ENCODE data around the gene ZNF579. TPM values are rescaled to one million over a fixed set of nuclear protein-coding genes. Genes with fewer than 3 reads are reported as not detected.

ZNF579 gene
- total RNA-seq, 1 donor from 2014 or later = 2.1 TPM

DNA sequence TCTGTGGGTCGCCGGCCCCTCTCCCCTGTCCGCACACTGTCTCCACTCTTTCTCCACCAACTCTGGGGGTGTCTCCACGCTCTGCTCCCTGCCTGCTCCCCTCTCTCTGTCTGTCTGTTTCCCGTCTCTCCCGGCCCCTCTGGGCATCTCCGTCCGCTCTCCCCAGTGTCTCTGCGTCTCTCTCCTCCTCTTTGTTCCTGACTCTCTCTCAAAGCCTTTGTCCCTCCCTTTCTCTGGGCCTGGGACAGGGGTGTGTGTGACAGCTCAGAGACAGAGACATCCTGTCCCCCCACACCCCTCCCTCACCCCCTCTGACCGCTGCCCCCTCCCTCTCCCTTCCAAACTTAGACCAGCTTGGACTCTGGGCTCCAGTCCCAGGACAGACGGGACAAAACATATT lies 34.6 kb downstream of the ZNF579 start:
- no peaks in the 10 kb centered on the region for H3K27me3 ChIP-seq
- Mint-ChIP-seq H3K27me3 (ENCODE audit: insufficient read depth, low read depth) (peaks cover 11% of the 10 kb centered on the region), H3K4me1 (peaks cover 37% of the 10 kb centered on the region), H3K36me3 (peaks cover 3% of the 10 kb centered on the region), H3K27ac (peak overlapping the region; percentile 67), H3K9me3 (peaks cover 8% of the 10 kb centered on the region), H3K4me3 (peak overlapping the region; percentile 3)
- TF ChIP-seq EZH2phosphoT487 (IDR thresholded peaks at IDR 0.05) (no peak), EZH2 (IDR thresholded peaks at IDR 0.05) (no peak)
- peaks cover 29% of the 10 kb centered on the region for H3F3A ChIP-seq (ENCODE audit: low read depth)
- H2AFZ ChIP-seq (replicated peaks) = peak overlapping the region; percentile 57
- H3K79me2 ChIP-seq (ENCODE audit: low read depth) = no peaks in the 10 kb centered on the region
- no peak overlapping the region for H3K27ac ChIP-seq
- H3K4me3 ChIP-seq = no peak overlapping the region
- no peaks in the 10 kb centered on the region for H3K36me3 ChIP-seq
- no peaks in the 10 kb centered on the region for H3K9me3 ChIP-seq (ENCODE audit: low read depth)
- peak overlapping the region; percentile 49 for H3K4me2 ChIP-seq
- no peak for DNase-seq (ENCODE audit: low spot score)
- H4K20me1 ChIP-seq (ENCODE audit: low read depth) = no peaks in the 10 kb centered on the region
- H3K4me1 ChIP-seq = peaks cover 45% of the 10 kb centered on the region
- H3K9ac ChIP-seq = peak overlapping the region; percentile 32

DNA sequence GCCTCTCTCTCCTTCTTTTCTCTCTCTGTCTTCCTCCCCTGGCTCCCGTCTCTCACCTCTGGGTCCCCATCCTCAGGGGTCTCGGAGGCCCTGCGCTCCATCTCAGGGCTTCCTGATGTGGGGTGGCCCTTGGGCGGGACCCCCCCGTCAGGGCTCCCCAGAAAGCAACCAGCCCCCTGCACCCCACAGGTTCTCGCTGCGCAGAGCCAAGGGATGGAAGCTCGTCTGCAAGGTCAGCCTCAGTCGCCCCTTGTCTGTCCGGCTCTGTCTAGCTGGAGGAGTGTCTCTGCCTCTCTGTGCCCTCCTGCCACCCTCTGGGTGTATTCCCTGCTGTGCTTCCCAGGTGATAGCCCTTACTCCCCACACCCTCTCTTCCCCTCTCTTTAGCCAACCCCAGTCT lies 35.2 kb downstream of the ZNF579 start, which contains the start of gene SBK3:
TSS of gene SBK3 (minus strand) at position 101 of the 400 bp plus-strand sequence. CDS start at position 101, 0 bp downstream.
- TF ChIP-seq EZH2phosphoT487 (IDR thresholded peaks at IDR 0.05) (no peak), EZH2 (IDR thresholded peaks at IDR 0.05) (no peak)
- H3K9me3 ChIP-seq (ENCODE audit: low read depth) = no peaks in the 10 kb centered on the region
- H2AFZ ChIP-seq (replicated peaks) = peak within 1 kb of the TSS; percentile 57
- H3K79me2 ChIP-seq (ENCODE audit: low read depth) = no peaks in the 10 kb centered on the region
- H3K27ac ChIP-seq = no peak within 1 kb of the TSS
- peaks cover 40% of the 10 kb centered on the region for H3K4me1 ChIP-seq
- peak within 1 kb of the TSS; percentile 91 for H3K27ac Mint-ChIP-seq
- peaks cover 3% of the 10 kb centered on the region for H3K36me3 Mint-ChIP-seq
- no peak within 1 kb of the TSS for H3K4me3 ChIP-seq
- H4K20me1 ChIP-seq (ENCODE audit: low read depth) = no peaks in the 10 kb centered on the region
- H3K9me3 Mint-ChIP-seq = peaks cover 8% of the 10 kb centered on the region
- no peaks in the 10 kb centered on the region for H3K27me3 ChIP-seq
- DNase-seq (ENCODE audit: low spot score) = no peak
- peak within 1 kb of the TSS; percentile 3 for H3K4me3 Mint-ChIP-seq
- peak within 1 kb of the TSS; percentile 49 for H3K4me2 ChIP-seq
- peaks cover 24% of the 10 kb centered on the region for H3F3A ChIP-seq (ENCODE audit: low read depth)
- peaks cover 11% of the 10 kb centered on the region for H3K27me3 Mint-ChIP-seq (ENCODE audit: insufficient read depth, low read depth)
- H3K36me3 ChIP-seq = no peaks in the 10 kb centered on the region
- H3K9ac ChIP-seq = peak within 1 kb of the TSS; percentile 32
- peaks cover 34% of the 10 kb centered on the region for H3K4me1 Mint-ChIP-seq

DNA sequence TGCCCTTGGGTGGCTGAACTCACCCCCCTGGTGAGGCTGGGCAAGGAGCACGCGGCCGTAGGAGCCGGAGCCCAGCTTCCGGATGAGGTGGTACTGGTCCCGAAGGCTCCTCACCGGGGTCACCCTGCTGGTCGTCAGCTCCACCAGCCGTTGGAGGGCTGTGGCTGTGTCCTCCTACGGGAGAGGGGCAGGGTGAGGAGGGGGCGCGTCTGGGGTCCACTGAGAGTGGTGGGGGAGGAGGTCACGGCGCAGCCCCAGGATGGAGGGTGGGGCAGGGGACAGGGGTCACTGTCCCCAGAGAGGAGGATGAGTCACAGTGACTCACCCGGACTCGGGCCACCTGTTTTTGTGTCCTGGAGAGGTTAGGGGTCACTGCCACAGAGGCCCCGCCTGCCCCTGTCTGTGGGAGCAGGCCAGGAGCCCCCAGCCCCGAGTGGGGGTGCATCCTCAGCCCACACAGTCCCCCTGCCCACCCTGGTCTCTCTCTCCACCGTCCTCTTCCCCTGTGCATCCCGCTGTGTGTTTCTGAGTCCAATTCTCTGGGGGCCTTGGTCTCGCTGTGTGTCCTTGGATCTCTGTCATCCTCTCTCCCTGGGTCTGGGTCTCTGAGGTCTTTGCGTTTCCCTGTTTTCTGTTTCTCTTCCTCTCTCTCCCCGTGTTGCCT lies 35.7 kb downstream of the ZNF579 start:
- Histone ChIP-seq H3K4me3 (no peak overlapping the region), H3K27ac (no peak overlapping the region), H3K9ac (no peak overlapping the region), H4K20me1 (ENCODE audit: low read depth) (no peaks in the 10 kb centered on the region), H3F3A (ENCODE audit: low read depth) (peaks cover 19% of the 10 kb centered on the region), H3K9me3 (ENCODE audit: low read depth) (no peaks in the 10 kb centered on the region), H3K79me2 (ENCODE audit: low read depth) (no peaks in the 10 kb centered on the region), H3K36me3 (no peaks in the 10 kb centered on the region), H3K27me3 (no peaks in the 10 kb centered on the region), H2AFZ (replicated peaks) (no peak overlapping the region), H3K4me1 (peaks cover 34% of the 10 kb centered on the region), H3K4me2 (peak overlapping the region; percentile 49)
- DNase-seq (ENCODE audit: low spot score) = no peak
- peak overlapping the region; percentile 91 for H3K27ac Mint-ChIP-seq
- peaks cover 3% of the 10 kb centered on the region for H3K36me3 Mint-ChIP-seq
- no peak overlapping the region for H3K4me3 Mint-ChIP-seq
- peaks cover 14% of the 10 kb centered on the region for H3K27me3 Mint-ChIP-seq (ENCODE audit: insufficient read depth, low read depth)
- H3K4me1 Mint-ChIP-seq = peaks cover 29% of the 10 kb centered on the region
- TF ChIP-seq EZH2phosphoT487 (IDR thresholded peaks at IDR 0.05) = no peak
- H3K9me3 Mint-ChIP-seq = peaks cover 8% of the 10 kb centered on the region

DNA sequence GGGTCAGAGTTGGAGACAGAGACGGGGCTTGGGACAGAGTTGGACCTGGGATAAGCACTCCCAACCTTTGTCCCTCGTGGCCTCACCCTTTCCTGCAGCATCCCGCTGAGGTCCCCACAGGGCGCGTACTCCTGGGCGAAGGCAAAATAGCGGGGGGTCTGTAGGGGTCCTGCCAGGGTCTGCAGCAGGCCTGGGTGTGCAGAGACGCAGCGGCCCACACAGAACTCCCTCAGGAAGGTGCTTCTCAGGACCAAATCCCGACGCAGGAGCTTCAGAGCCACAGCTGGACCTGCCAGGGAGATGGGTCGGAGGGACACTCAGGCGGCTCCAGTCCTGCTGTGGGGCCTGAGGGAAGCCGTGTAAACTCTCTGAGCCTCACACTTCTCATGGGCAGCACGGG lies 36.6 kb downstream of the ZNF579 start:
- peaks cover 25% of the 10 kb centered on the region for H3K4me1 Mint-ChIP-seq
- H2AFZ ChIP-seq (replicated peaks) = no peak overlapping the region
- DNase-seq (ENCODE audit: low spot score) = no peak
- no peaks in the 10 kb centered on the region for H3K27me3 ChIP-seq
- H3K4me1 ChIP-seq = peaks cover 32% of the 10 kb centered on the region
- H3K27ac Mint-ChIP-seq = peak overlapping the region; percentile 3
- no peaks in the 10 kb centered on the region for H3K79me2 ChIP-seq (ENCODE audit: low read depth)
- H3K36me3 ChIP-seq = no peaks in the 10 kb centered on the region
- H3K27ac ChIP-seq = no peak overlapping the region
- no peak overlapping the region for H3K4me2 ChIP-seq
- H3K4me3 ChIP-seq = no peak overlapping the region
- no peak overlapping the region for H3K4me3 Mint-ChIP-seq
- peaks cover 17% of the 10 kb centered on the region for H3F3A ChIP-seq (ENCODE audit: low read depth)
- H3K9ac ChIP-seq = no peak overlapping the region
- TF ChIP-seq EZH2phosphoT487 (IDR thresholded peaks at IDR 0.05) = no peak
- TF ChIP-seq EZH2 (IDR thresholded peaks at IDR 0.05) = no peak
- TF ChIP-seq, protein P1, sequence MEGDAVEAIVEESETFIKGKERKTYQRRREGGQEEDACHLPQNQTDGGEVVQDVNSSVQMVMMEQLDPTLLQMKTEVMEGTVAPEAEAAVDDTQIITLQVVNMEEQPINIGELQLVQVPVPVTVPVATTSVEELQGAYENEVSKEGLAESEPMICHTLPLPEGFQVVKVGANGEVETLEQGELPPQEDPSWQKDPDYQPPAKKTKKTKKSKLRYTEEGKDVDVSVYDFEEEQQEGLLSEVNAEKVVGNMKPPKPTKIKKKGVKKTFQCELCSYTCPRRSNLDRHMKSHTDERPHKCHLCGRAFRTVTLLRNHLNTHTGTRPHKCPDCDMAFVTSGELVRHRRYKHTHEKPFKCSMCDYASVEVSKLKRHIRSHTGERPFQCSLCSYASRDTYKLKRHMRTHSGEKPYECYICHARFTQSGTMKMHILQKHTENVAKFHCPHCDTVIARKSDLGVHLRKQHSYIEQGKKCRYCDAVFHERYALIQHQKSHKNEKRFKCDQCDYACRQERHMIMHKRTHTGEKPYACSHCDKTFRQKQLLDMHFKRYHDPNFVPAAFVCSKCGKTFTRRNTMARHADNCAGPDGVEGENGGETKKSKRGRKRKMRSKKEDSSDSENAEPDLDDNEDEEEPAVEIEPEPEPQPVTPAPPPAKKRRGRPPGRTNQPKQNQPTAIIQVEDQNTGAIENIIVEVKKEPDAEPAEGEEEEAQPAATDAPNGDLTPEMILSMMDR (IDR thresholded peaks at IDR 0.05) = no peak
- peaks cover 18% of the 10 kb centered on the region for H3K27me3 Mint-ChIP-seq (ENCODE audit: insufficient read depth, low read depth)
- H3K36me3 Mint-ChIP-seq = peaks cover 3% of the 10 kb centered on the region
- no peaks in the 10 kb centered on the region for H3K9me3 ChIP-seq (ENCODE audit: low read depth)
- peaks cover 8% of the 10 kb centered on the region for H3K9me3 Mint-ChIP-seq
- no peaks in the 10 kb centered on the region for H4K20me1 ChIP-seq (ENCODE audit: low read depth)

Data from neural progenitor cell (in vitro differentiated cells).